ENCODE results near the gene SLC45A2.

The SLC45A2 gene

GRCh38 chr5:33981408-33982162 lies 2.9 kb downstream of the SLC45A2 start:
- Histone ChIP-seq H3K4me1 (ENCODE audit: insufficient read depth, low read length) (no peaks in the 10 kb centered on the region), H3K4me2 (ENCODE audit: insufficient read depth, low read length) (no peak overlapping the region), H3K36me3 (ENCODE audit: insufficient read depth, low read length) (no peaks in the 10 kb centered on the region), H3K9ac (ENCODE audit: low read depth, low read length) (no peak overlapping the region), H3K9me3 (ENCODE audit: insufficient read depth, low read length, severe bottlenecking) (peaks cover 8% of the 10 kb centered on the region), H2AFZ (ENCODE audit: low read depth, low read length) (no peak overlapping the region), H3K79me2 (ENCODE audit: insufficient read depth, low read length) (no peaks in the 10 kb centered on the region), H3K27ac (ENCODE audit: low read length) (no peak overlapping the region), H4K20me1 (ENCODE audit: insufficient read depth, low read length) (no peaks in the 10 kb centered on the region), H3K4me3 (ENCODE audit: low read depth in 1 of 2, low read length in 2 of 2) (no peak overlapping the region), H3K27me3 (ENCODE audit: insufficient read depth, low read length, poor library complexity) (no peaks in the 10 kb centered on the region)
- DNase-seq (no peak), ATAC-seq (ENCODE audit: insufficient read depth, low read depth) (no peak)
- TF ChIP-seq EZH2 (IDR thresholded peaks at IDR 0.05; ENCODE audit: borderline replicate concordance, low read depth, low read length, severe bottlenecking) (no peak), CTCF (IDR thresholded peaks at IDR 0.05; ENCODE audit: borderline replicate concordance, extremely low read depth, low read length, poor library complexity, severe bottlenecking) (no peak)

GRCh38 chr5:33980030-33980429 lies 4.5 kb downstream of the SLC45A2 start:
- Histone ChIP-seq H3K4me1 (ENCODE audit: insufficient read depth, low read length) (no peaks in the 10 kb centered on the region), H2AFZ (ENCODE audit: low read depth, low read length) (no peak overlapping the region), H3K4me3 (ENCODE audit: low read depth in 1 of 2, low read length in 2 of 2) (no peak overlapping the region), H3K27me3 (ENCODE audit: insufficient read depth, low read length, poor library complexity) (no peaks in the 10 kb centered on the region), H3K9me3 (ENCODE audit: insufficient read depth, low read length, severe bottlenecking) (no peaks in the 10 kb centered on the region), H3K36me3 (ENCODE audit: insufficient read depth, low read length) (no peaks in the 10 kb centered on the region), H3K9ac (ENCODE audit: low read depth, low read length) (no peak overlapping the region), H3K27ac (ENCODE audit: low read length) (no peak overlapping the region), H4K20me1 (ENCODE audit: insufficient read depth, low read length) (no peaks in the 10 kb centered on the region), H3K79me2 (ENCODE audit: insufficient read depth, low read length) (no peaks in the 10 kb centered on the region), H3K4me2 (ENCODE audit: insufficient read depth, low read length) (no peak overlapping the region)
- TF ChIP-seq EZH2 (IDR thresholded peaks at IDR 0.05; ENCODE audit: borderline replicate concordance, low read depth, low read length, severe bottlenecking) (no peak), CTCF (IDR thresholded peaks at IDR 0.05; ENCODE audit: borderline replicate concordance, extremely low read depth, low read length, poor library complexity, severe bottlenecking) (no peak)
- no peak for DNase-seq
- ATAC-seq (ENCODE audit: insufficient read depth, low read depth): no peak

GRCh38 chr5:33978306-33978705 lies 6.2 kb downstream of the SLC45A2 start:
- H3K79me2 ChIP-seq (ENCODE audit: insufficient read depth, low read length): no peaks in the 10 kb centered on the region
- no peaks in the 10 kb centered on the region for H3K27me3 ChIP-seq (ENCODE audit: insufficient read depth, low read length, poor library complexity)
- no peaks in the 10 kb centered on the region for H4K20me1 ChIP-seq (ENCODE audit: insufficient read depth, low read length)
- no peaks in the 10 kb centered on the region for H3K36me3 ChIP-seq (ENCODE audit: insufficient read depth, low read length)
- no peak overlapping the region for H3K9ac ChIP-seq (ENCODE audit: low read depth, low read length)
- H3K4me3 ChIP-seq (ENCODE audit: low read depth in 1 of 2, low read length in 2 of 2): no peak overlapping the region
- no peaks in the 10 kb centered on the region for H3K9me3 ChIP-seq (ENCODE audit: insufficient read depth, low read length, severe bottlenecking)
- H3K4me1 ChIP-seq (ENCODE audit: insufficient read depth, low read length): no peaks in the 10 kb centered on the region
- DNase-seq (no peak), ATAC-seq (ENCODE audit: insufficient read depth, low read depth) (no peak)
- no peak overlapping the region for H3K27ac ChIP-seq (ENCODE audit: low read length)
- H3K4me2 ChIP-seq (ENCODE audit: insufficient read depth, low read length): no peak overlapping the region
- no peak overlapping the region for H2AFZ ChIP-seq (ENCODE audit: low read depth, low read length)
- TF ChIP-seq CTCF (IDR thresholded peaks at IDR 0.05; ENCODE audit: borderline replicate concordance, extremely low read depth, low read length, poor library complexity, severe bottlenecking) (no peak), EZH2 (IDR thresholded peaks at IDR 0.05; ENCODE audit: borderline replicate concordance, low read depth, low read length, severe bottlenecking) (no peak)

All from DND-41 (cell line).